GM23338 (cell line): Measurements from ENCODE around the gene HVCN1. TPM values are rescaled to one million over a fixed set of nuclear protein-coding genes. Genes with fewer than 3 reads are reported as not detected.

Experiments
- ATAC-seq: fragments of 200-7000 bp; cut with Tn5 transposase; 3 replicates; pipeline ENCODE4 v1.9.1; 2020
- DNase-seq: peaks from one replicate; pipeline ENCODE4 v3.0.0-alpha.2; 2015; ENCODE audit warnings: low spot score
- H2AFZ ChIP-seq: fragments of 200-600 bp; sonication (generic); 2 replicates; pipeline ENCODE4 v1.8.0; 2016; ENCODE audit warnings: antibody characterized with exemption, mild to moderate bottlenecking, moderate library complexity
- H3F3A ChIP-seq: fragments of 200-600 bp; sonication (generic); replicated peaks from 2 replicates; pipeline ENCODE4 v1.8.0; 2017; ENCODE audit warnings: antibody characterized with exemption, mixed run types, low read depth
- H3K27ac ChIP-seq: fragments of 200-600 bp; sonication (generic); 2 replicates; pipeline ENCODE4 v1.6.1; 2016; ENCODE audit warnings: low read depth
- H3K27me3 ChIP-seq: fragments of 200-600 bp; sonication (generic); 2 replicates; pipeline ENCODE4 v1.8.0; 2016; ENCODE audit warnings: mild to moderate bottlenecking, mixed run types, moderate library complexity; ENCODE audit not compliant: insufficient read depth
- H3K36me3 ChIP-seq: fragments of 200-600 bp; sonication (generic); 2 replicates; pipeline ENCODE4 v1.8.0; 2016; ENCODE audit warnings: mild to moderate bottlenecking; ENCODE audit not compliant: insufficient read depth
- H3K4me1 ChIP-seq: fragments of 200-600 bp; sonication (generic); 2 replicates; pipeline ENCODE4 v1.8.0; 2016; ENCODE audit warnings: mild to moderate bottlenecking, moderate library complexity; ENCODE audit not compliant: insufficient read depth
- H3K4me2 ChIP-seq: fragments of 200-600 bp; sonication (generic); 2 replicates; pipeline ENCODE4 v1.7.1; 2017; ENCODE audit warnings: mixed run types
- H3K4me3 ChIP-seq: fragments of 200-600 bp; sonication (generic); 2 replicates; pipeline ENCODE4 v1.6.1; 2016; ENCODE audit warnings: mixed run types
- H3K79me2 ChIP-seq: fragments of 200-600 bp; sonication (generic); replicated peaks from 2 replicates; pipeline ENCODE4 v1.8.0; 2017; ENCODE audit warnings: mild to moderate bottlenecking; ENCODE audit not compliant: insufficient read depth
- H3K9me2 ChIP-seq: fragments of 200-600 bp; sonication (generic); 2 replicates; pipeline ENCODE4 v1.8.0; 2017; ENCODE audit not compliant: insufficient read depth
- H4K20me1 ChIP-seq: fragments of 200-600 bp; sonication (generic); replicated peaks from 2 replicates; pipeline ENCODE4 v1.8.0; 2017; ENCODE audit warnings: mild to moderate bottlenecking; ENCODE audit not compliant: insufficient read depth
- H3K27ac Mint-ChIP-seq: 2 replicates; pipeline ENCODE4 v1.8.0; 2020; ENCODE audit warnings: inconsistent platforms, mild to moderate bottlenecking, moderate library complexity, mixed read lengths
- H3K27me3 Mint-ChIP-seq: 3 replicates; pipeline ENCODE4 v1.8.0; 2022; ENCODE audit warnings: low read depth, mild to moderate bottlenecking, moderate library complexity, mixed read lengths, inconsistent platforms; ENCODE audit not compliant: insufficient read depth, poor library complexity
- H3K36me3 Mint-ChIP-seq: 3 replicates; pipeline ENCODE4 v1.8.0; 2021; ENCODE audit warnings: low read depth, mild to moderate bottlenecking, inconsistent platforms, moderate library complexity, mixed read lengths
- H3K4me1 Mint-ChIP-seq: 3 replicates; pipeline ENCODE4 v1.8.0; 2020; ENCODE audit warnings: mild to moderate bottlenecking, inconsistent platforms, mixed read lengths
- H3K4me3 Mint-ChIP-seq: 3 replicates; pipeline ENCODE4 v1.8.0; 2021; ENCODE audit warnings: moderate library complexity, mild to moderate bottlenecking, inconsistent platforms, mixed read lengths
- H3K9me3 Mint-ChIP-seq: 3 replicates; pipeline ENCODE4 v1.8.0; 2020; ENCODE audit warnings: moderate library complexity, mild to moderate bottlenecking, inconsistent platforms, mixed read lengths
- CREB1 ChIP-seq: fragments of 250-450 bp; sonication (Bioruptor Pico); IDR thresholded peaks from 2 replicates; pipeline ENCODE4 v1.5.0; 2020; ENCODE audit warnings: low read depth, mild to moderate bottlenecking, moderate library complexity
- CTCF ChIP-seq, 2 experiments: fragments of 200-600 bp in 1 of 2; sonication (generic) in 1 of 2; conservative IDR thresholded peaks; 2 replicates each; pipeline versions ENCODE4 v1.5.1 to v1.6.1; 2016 to 2017; ENCODE audit warnings: antibody characterized with exemption in 2 of 2, low read depth in 2 of 2, mild to moderate bottlenecking in 2 of 2, moderate library complexity in 1 of 2
- ETS1 ChIP-seq: IDR thresholded peaks from 2 replicates; pipeline ENCODE4 v1.6.1; 2016; ENCODE audit warnings: antibody characterized with exemption
- EZH2phosphoT487 ChIP-seq: fragments of 200-600 bp; sonication (generic); IDR thresholded peaks from one replicate; pipeline ENCODE4 v1.8.1; 2018; ENCODE audit warnings: antibody characterized with exemption; ENCODE audit not compliant: unreplicated experiment
- JUNB ChIP-seq: IDR thresholded peaks from one replicate; pipeline ENCODE4 v1.6.1; 2016; ENCODE audit warnings: antibody characterized with exemption; ENCODE audit not compliant: unreplicated experiment
- NANOG ChIP-seq: IDR thresholded peaks from 2 replicates; pipeline ENCODE4 v1.6.1; 2016; ENCODE audit warnings: antibody characterized with exemption, borderline replicate concordance
- POLR2AphosphoS5 ChIP-seq: IDR thresholded peaks from 2 replicates; pipeline ENCODE4 v1.6.1; 2016; ENCODE audit warnings: antibody characterized with exemption, low read depth
- REST ChIP-seq: IDR thresholded peaks from one replicate; pipeline ENCODE4 v1.6.1; 2018; ENCODE audit warnings: antibody characterized with exemption; ENCODE audit not compliant: unreplicated experiment
- STAT1 ChIP-seq: IDR thresholded peaks from one replicate; pipeline ENCODE4 v1.6.1; 2016; ENCODE audit warnings: antibody characterized with exemption; ENCODE audit not compliant: unreplicated experiment
- ZNF114 ChIP-seq: fragments of 250-450 bp; sonication (Bioruptor Pico); IDR thresholded peaks from 2 replicates; pipeline ENCODE4 v1.5.0; 2020; ENCODE audit warnings: mild to moderate bottlenecking, moderate library complexity
- ZNF331 ChIP-seq: fragments of 250-450 bp; sonication (Bioruptor Pico); IDR thresholded peaks from 2 replicates; pipeline ENCODE4 v1.5.0; 2020; ENCODE audit warnings: low read depth, mild to moderate bottlenecking, moderate library complexity
- ZNF462 ChIP-seq: fragments of 250-450 bp; sonication (Bioruptor Pico); IDR thresholded peaks from 2 replicates; pipeline ENCODE4 v1.5.0; 2020; ENCODE audit warnings: mild to moderate bottlenecking, moderate library complexity
- polyA plus RNA-seq: library from polyadenylated mRNA; unstranded; fragments of >200 nt; fragmentation: Nextera tagmentation; extraction: Ambion mirVana; gene quantifications from 2 replicates; pipeline ENCODE4 v1.2.1, GENCODE V29; 2016
- total RNA-seq: library from RNA; depleted of rRNA; stranded (reverse); fragments of >200 nt; shearing (Covaris generic); gene quantifications from 2 replicates; pipeline ENCODE4 v1.2.3, GENCODE V29; 2014

Gene HVCN1
- total and polyA plus RNA-seq, 2 experiments from 2014 or later: 10.4 to 10.7 TPM

GRCh38 chr12:110680032-110680431 lies 8.9 kb downstream of the HVCN1 start:
- no peaks in the 10 kb centered on the region; the same call in 2 of the 3 replicates for H3K9me3 Mint-ChIP-seq

More at GRCh38 chr12:110680032-110680431, 8.9 kb downstream of the HVCN1 start:
- Histone ChIP-seq H3K27ac (no peak overlapping the region), H3K27me3 (no peaks in the 10 kb centered on the region), H3F3A (no peaks in the 10 kb centered on the region), H3K4me3 (no peak overlapping the region), H3K36me3 (no peaks in the 10 kb centered on the region), H3K9me2 (no peaks in the 10 kb centered on the region), H3K4me2 (no peak overlapping the region), H3K79me2 (no peaks in the 10 kb centered on the region), H2AFZ (no peak overlapping the region), H4K20me1 (no peaks in the 10 kb centered on the region), H3K4me1 (no peaks in the 10 kb centered on the region)
- DNase-seq (no peak), ATAC-seq (no peak)
- Mint-ChIP-seq H3K36me3 (no peaks in the 10 kb centered on the region; the same call in 1 of the 3 replicates), H3K27ac (no peak overlapping the region), H3K4me1 (peaks cover 12% of the 10 kb centered on the region; the same call in 2 of the 3 replicates), H3K4me3 (no peak overlapping the region), H3K27me3 (peaks cover 1% of the 10 kb centered on the region)
- TF ChIP-seq STAT1 (no peak), CREB1 (no peak), CTCF (conservative IDR thresholded peaks at IDR 0.05; ENCODE audit: low read depth in 2 of 2) (no peak), ZNF462 (CRISPR knock-in tag) (no peak), REST (no peak), ZNF114 (CRISPR knock-in tag) (no peak), NANOG (no peak), EZH2phosphoT487 (no peak), ETS1 (no peak), ZNF331 (CRISPR knock-in tag) (no peak), POLR2AphosphoS5 (no peak), JUNB (no peak)
